WI38 (cell line): ENCODE results near the gene CADPS2.
"Not testable (repeated sequence)": the region's sequence is repeated elsewhere in the genome, so short reads cannot be mapped to it uniquely, and the experiment has no call there.

ENCODE experiments used
- H3K4me3 ChIP-seq: 2 replicates; pipeline ENCODE4 v1.5.1; 2011; ENCODE audit warnings: low read depth, mild to moderate bottlenecking, control low read depth, low read length
- CTCF ChIP-seq: IDR thresholded peaks from 2 replicates; pipeline ENCODE4 v1.5.1; 2012; ENCODE audit warnings: low read depth, mild to moderate bottlenecking, control low read depth, low read length

Gene CADPS2

GRCh38 chr7:122299624-122300210 lies 586.5 kb downstream of the CADPS2 start:
- no peak for TF ChIP-seq CTCF
- no peak overlapping the region for H3K4me3 ChIP-seq

GRCh38 chr7:122298618-122299017 lies 587.6 kb downstream of the CADPS2 start:
- no peak overlapping the region for H3K4me3 ChIP-seq
- TF ChIP-seq CTCF = no peak

DNA sequence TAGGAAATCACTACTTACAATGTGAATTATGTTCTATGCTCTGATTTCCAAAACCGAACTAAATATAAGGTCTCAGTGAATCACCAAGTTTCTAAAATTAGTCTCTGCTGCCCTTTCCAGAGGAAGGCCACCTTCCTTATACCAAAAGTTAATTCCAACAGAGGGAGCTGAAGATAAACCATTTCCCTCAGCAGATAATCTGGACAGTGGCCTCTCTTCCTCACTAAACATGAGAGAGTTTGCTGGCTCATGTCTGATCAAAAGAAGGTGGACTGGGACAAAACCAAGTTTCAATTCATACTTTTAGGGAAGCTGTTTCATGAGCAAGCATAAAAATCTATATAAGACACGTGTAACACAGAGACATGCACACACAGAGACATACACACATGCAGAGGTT lies 588.1 kb downstream of the CADPS2 start:
- TF ChIP-seq CTCF = no peak
- H3K4me3 ChIP-seq = no peak overlapping the region

DNA sequence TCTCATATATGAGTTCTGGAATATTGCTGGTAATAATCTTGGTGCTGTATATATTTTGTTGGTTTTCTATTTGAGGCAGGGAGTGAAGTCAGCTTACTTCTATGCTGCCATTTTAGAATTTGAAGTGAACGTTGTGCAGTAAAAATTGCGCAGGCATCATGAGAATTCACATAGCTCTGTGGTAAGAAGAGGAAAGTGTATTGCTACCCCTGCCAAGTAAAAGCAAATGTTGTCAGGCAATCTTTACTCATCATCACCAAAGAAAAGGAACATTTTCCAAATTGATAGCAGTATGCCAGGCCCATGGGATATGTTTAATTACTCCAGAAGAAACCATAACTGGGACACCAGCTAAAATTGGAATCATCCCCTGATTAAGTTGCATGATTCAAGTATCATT lies 595.1 kb downstream of the CADPS2 start:
- no peak overlapping the region for H3K4me3 ChIP-seq
- no peak for TF ChIP-seq CTCF

DNA sequence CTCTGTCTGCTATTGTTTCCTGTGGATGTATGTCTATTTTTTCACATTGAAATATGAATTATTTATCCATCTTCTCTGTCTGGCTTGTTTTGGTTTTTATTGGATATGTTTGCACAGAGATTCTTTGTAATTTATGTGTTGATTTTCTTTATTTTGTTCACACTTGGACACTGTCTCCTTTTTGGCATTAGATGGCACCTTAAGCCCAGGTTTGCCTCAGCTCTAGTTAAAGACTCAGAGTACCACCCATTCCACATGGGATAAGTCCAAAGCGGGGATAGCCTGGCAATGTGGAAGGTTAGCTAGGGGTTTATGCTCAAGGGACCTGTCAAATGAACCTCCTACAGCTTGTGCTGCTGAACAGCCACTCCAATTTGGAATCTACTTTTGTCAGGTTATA lies 595.8 kb downstream of the CADPS2 start:
- no peak for TF ChIP-seq CTCF
- no peak overlapping the region for H3K4me3 ChIP-seq

DNA sequence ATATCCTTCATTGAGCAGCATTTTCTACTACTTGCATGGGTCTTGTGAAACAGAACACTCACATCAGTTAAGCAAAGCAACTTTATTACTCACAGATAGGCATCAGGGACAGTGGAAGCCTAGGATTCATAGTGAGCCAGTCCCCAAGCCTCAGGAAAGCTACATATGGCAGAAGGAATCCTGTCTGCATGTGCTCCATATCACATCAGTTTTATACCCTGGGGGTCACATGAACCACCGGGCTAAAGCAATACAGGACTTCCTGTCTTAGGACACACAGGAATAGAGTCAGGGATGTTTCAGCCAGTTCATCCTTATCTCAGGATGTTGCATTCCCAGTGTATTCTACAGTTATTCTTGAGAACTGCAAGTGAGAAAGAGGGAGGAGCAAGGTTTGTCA lies 596.8 kb downstream of the CADPS2 start:
- no peak for TF ChIP-seq CTCF
- no peak overlapping the region for H3K4me3 ChIP-seq

DNA sequence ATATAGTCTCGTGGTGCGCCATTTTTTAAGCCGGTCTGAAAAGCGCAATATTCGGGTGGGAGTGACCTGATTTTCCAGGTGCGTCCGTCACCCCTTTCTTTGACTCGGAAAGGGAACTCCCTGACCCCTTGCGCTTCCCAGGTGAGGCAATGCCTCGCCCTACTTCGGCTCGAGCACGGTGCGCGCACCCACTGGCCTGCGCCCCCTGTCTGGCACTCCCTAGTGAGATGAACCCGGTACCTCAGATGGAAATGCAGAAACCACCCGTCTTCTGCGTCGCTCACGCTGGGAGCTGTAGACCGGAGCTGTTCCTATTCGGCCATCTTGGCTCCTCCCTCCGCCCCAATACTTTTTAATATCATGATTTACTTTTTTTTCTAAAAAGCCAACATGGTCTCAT lies 601.7 kb downstream of the CADPS2 start:
- not testable (repeated sequence) for H3K4me3 ChIP-seq

GRCh38 chr7:122273117-122273516 lies 613.1 kb downstream of the CADPS2 start:
- H3K4me3 ChIP-seq = no peak overlapping the region
- TF ChIP-seq CTCF = no peak
